Kidney (tissue), 14 donors: ENCODE results near the gene ERP29. TPM values are rescaled to one million over a fixed set of nuclear protein-coding genes. Genes with fewer than 3 reads are reported as not detected.

Experiments
- DNase-seq, 5 donors: peaks; one replicate each; pipeline ENCODE4 v3.0.0-alpha.2; 2013 to 2020
- FAIRE-seq: peaks from 2 replicates; lab custom pipeline; 2012; peaks lifted over from hg19 to GRCh38; lab: Jason Lieb, UNC
- H3K27ac ChIP-seq, 2 donors: one replicate each; pipeline ENCODE4 v1.7.0; 2013; ENCODE audit warnings: low read depth in 2 of 2, low read length in 2 of 2, inconsistent platforms in 1 of 2
- H3K27me3 ChIP-seq: one replicate; pipeline ENCODE4 v1.7.1; 2013; ENCODE audit warnings: low read length, inconsistent platforms; ENCODE audit not compliant: control insufficient read depth, insufficient read depth
- H3K36me3 ChIP-seq, 3 donors: one replicate each; pipeline versions ENCODE4 v1.7.0 to v1.7.1; 2013; ENCODE audit warnings: low read length in 3 of 3, control low read depth in 1 of 3, inconsistent platforms in 1 of 3; ENCODE audit not compliant: insufficient read depth in 3 of 3, control insufficient read depth in 2 of 3
- H3K4me1 ChIP-seq, 3 donors: one replicate each; pipeline versions ENCODE4 v1.7.0 to v1.7.1; 2013; ENCODE audit warnings: low read length in 3 of 3, inconsistent platforms in 1 of 3, low read depth in 1 of 3; ENCODE audit not compliant: control insufficient read depth in 2 of 3, insufficient read depth in 2 of 3
- H3K4me3 ChIP-seq, 3 donors: one replicate each; pipeline versions ENCODE4 v1.7.0 to v1.8.1; 2013; ENCODE audit warnings: low read length in 3 of 3, control low read depth in 1 of 3, inconsistent platforms in 1 of 3
- H3K9ac ChIP-seq, 3 donors: one replicate each; pipeline versions ENCODE4 v1.7.0 to v1.7.1; 2013; ENCODE audit warnings: low read length in 3 of 3, control low read depth in 1 of 3, inconsistent platforms in 1 of 3
- H3K9me3 ChIP-seq, 3 donors: one replicate each; pipeline versions ENCODE4 v1.7.0 to v1.7.1; 2013; ENCODE audit warnings: low read length in 3 of 3, control low read depth in 1 of 3, inconsistent platforms in 1 of 3; ENCODE audit not compliant: control insufficient read depth in 2 of 3, insufficient read depth in 1 of 3
- CTCF ChIP-seq: IDR thresholded peaks from 3 replicates; pipeline ENCODE4 v1.5.1; 2012; ENCODE audit warnings: mild to moderate bottlenecking, moderate library complexity, borderline replicate concordance; ENCODE audit not compliant: insufficient read depth; ENCODE audit errors: extremely low read depth
- intact Hi-C: fragments of 100-400 bp; cut with DNase I; formaldehyde crosslinking; loops from one replicate; pipeline ENCODE4 v1.11.1; 2022
- polyA plus RNA-seq: library from polyadenylated mRNA; stranded (reverse); fragments of 350-450 nt; fragmentation: Illumina TruSeq; extraction: RNeasy Lipid Tissue Mini Kit (QIAGEN cat#74804); gene quantifications from one replicate; pipeline ENCODE4 v1.2.3, GENCODE V29; 2014; ENCODE audit warnings: low read depth, low replicate concordance; ENCODE audit not compliant: insufficient read depth
- total RNA-seq: library from RNA; stranded (reverse); fragmentation: NEBNext Ultra II Directional; extraction: Animal tissue kit (Norgen Biotek cat#: 25700); gene quantifications from one replicate; pipeline ENCODE4 v1.2.1, GENCODE V29; 2021
- donor health status: control.
- donor health status: control.
- donor health status: control.
- donor health status: control.
- donor health status: control.
- donor health status: DM: yes; HTN: yes; CAD: no.
- donor health status: Normal renal cell carcinoma (clear cell type).

Gene ERP29
- total and polyA plus RNA-seq, 2 donors from 2014 or later: 104 to 220 TPM

DNA sequence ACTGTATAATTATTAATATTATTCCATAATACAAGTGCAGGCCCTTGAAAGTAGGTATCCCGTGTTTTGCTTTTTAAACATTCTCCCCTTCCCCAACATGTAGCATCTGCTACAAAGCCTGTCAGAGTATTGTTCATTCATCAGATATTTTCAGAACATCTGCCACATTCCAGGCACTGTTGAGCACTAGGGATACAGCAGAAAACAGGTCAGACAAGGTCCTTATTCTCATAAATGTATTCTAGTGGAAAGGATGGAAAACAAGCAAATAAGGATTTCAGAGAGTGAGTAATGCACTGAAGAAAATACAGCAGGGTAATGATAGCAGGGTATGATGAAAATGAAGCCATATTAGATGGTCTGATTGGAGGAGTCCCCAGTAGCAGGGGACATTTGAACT, 3.8 kb downstream of the ERP29 start:
- TF ChIP-seq CTCF: no peak
- Histone ChIP-seq H3K4me3 (no peak overlapping the region), H3K36me3 (peaks cover 9 to 22% (median 13%) of the 10 kb centered on the region in 3 donors), H3K9me3 (peaks cover 0 to 2% (median 0%) of the 10 kb centered on the region in 3 donors), H3K27ac (no peak overlapping the region), H3K9ac (no peak overlapping the region), H3K4me1 (peaks cover 0 to 9% (median 8%) of the 10 kb centered on the region in 3 donors), H3K27me3 (no peaks in the 10 kb centered on the region)
- intact Hi-C loops: no loop called here
- DNase-seq (no peak), FAIRE-seq (no peak)

GRCh38 chr12:112018571-112019237, 5.5 kb downstream of the ERP29 start:
- no peak for TF ChIP-seq CTCF
- DNase-seq: no peak
- intact Hi-C loops: no loop called here
- peaks cover 0 to 9% (median 6%) of the 10 kb centered on the region in 3 donors for H3K4me1 ChIP-seq
- FAIRE-seq: no peak
- H3K36me3 ChIP-seq: peaks cover 9 to 32% (median 27%) of the 10 kb centered on the region in 3 donors
- H3K9ac ChIP-seq: no peak overlapping the region
- H3K4me3 ChIP-seq: no peak overlapping the region
- no peak overlapping the region for H3K27ac ChIP-seq
- no peaks in the 10 kb centered on the region for H3K27me3 ChIP-seq
- H3K9me3 ChIP-seq: peaks cover 0 to 2% (median 0%) of the 10 kb centered on the region in 3 donors

GRCh38 chr12:112020947-112021457, 7.8 kb downstream of the ERP29 start:
- DNase-seq (no peak), FAIRE-seq (no peak)
- Histone ChIP-seq H3K27me3 (no peaks in the 10 kb centered on the region), H3K4me1 (peaks cover 0 to under 1% (median 0%) of the 10 kb centered on the region in 3 donors), H3K9me3 (peaks cover 0 to 1% (median 0%) of the 10 kb centered on the region in 3 donors), H3K4me3 (no peak overlapping the region), H3K36me3 (peaks cover 6 to 32% (median 32%) of the 10 kb centered on the region in 3 donors), H3K9ac (no peak overlapping the region), H3K27ac (no peak overlapping the region)
- TF ChIP-seq CTCF: no peak
- intact Hi-C loops: no loop called here
